CD14-positive monocyte (primary cell): ENCODE data around the gene NDUFS2. TPM values are rescaled to one million over a fixed set of nuclear protein-coding genes. Genes with fewer than 3 reads are reported as not detected.

Experiments
- DNase-seq, 3 donors: peaks; one replicate each; pipeline ENCODE4 v3.0.0-alpha.2; 2011 to 2022
- H2AFZ ChIP-seq: 2 replicates; pipeline ENCODE4 v1.6.0; 2012; ENCODE audit warnings: mild to moderate bottlenecking, low read depth, low read length, inconsistent platforms; ENCODE audit not compliant: insufficient read depth, poor library complexity, severe bottlenecking
- H3K27ac ChIP-seq, 2 donors: 1 replicate in 1 of 2; 2 replicates in 1 of 2; pipeline ENCODE4 v1.5.1; 2012 to 2013; ENCODE audit warnings: low read length in 2 of 2, control low read depth in 1 of 2, inconsistent platforms in 1 of 2, low read depth in 1 of 2, mild to moderate bottlenecking in 1 of 2
- H3K27me3 ChIP-seq, 2 donors: one replicate each; pipeline versions ENCODE4 v1.6.0 to v1.6.1; 2011 to 2013; ENCODE audit warnings: low read length in 2 of 2; ENCODE audit not compliant: control insufficient read depth in 2 of 2, insufficient read depth in 2 of 2
- H3K36me3 ChIP-seq, 2 donors: replicated peaks in 1 of 2; 1 replicate in 1 of 2; 2 replicates in 1 of 2; pipeline versions ENCODE4 v1.5.1 to v1.6.1; 2012 to 2013; ENCODE audit warnings: low read length in 2 of 2, control low read depth in 1 of 2, inconsistent platforms in 1 of 2, mild to moderate bottlenecking in 1 of 2; ENCODE audit not compliant: insufficient read depth in 2 of 2, control insufficient read depth in 1 of 2
- H3K4me1 ChIP-seq, 2 donors: 1 replicate in 1 of 2; 2 replicates in 1 of 2; pipeline versions ENCODE4 v1.5.1 to v1.6.1; 2012 to 2013; ENCODE audit warnings: low read length in 2 of 2, control low read depth in 1 of 2, inconsistent platforms in 1 of 2, mild to moderate bottlenecking in 1 of 2, moderate library complexity in 1 of 2; ENCODE audit not compliant: insufficient read depth in 2 of 2, control insufficient read depth in 1 of 2
- H3K4me2 ChIP-seq: replicated peaks from 2 replicates; pipeline ENCODE3; 2012; ENCODE audit warnings: low read length, moderate library complexity, mild to moderate bottlenecking; ENCODE audit not compliant: poor library complexity, severe bottlenecking; ENCODE audit errors: extremely low read depth
- H3K4me3 ChIP-seq, 3 experiments: fragments of 200-600 bp in 1 of 3; sonication (generic) in 1 of 3; replicated peaks in 1 of 3; 1 replicate in 2 of 3; 2 replicates in 1 of 3; pipeline ENCODE4 v1.5.1; 2011 to 2013; ENCODE audit warnings: low read length in 3 of 3, mild to moderate bottlenecking in 3 of 3, control low read depth in 2 of 3, low read depth in 2 of 3, inconsistent platforms in 1 of 3, moderate library complexity in 1 of 3
- H3K79me2 ChIP-seq: 2 replicates; pipeline ENCODE4 v1.6.0; 2012; ENCODE audit warnings: mild to moderate bottlenecking, control low read depth, inconsistent platforms, low read length, moderate library complexity; ENCODE audit not compliant: insufficient read depth
- H3K9ac ChIP-seq: 2 replicates; pipeline ENCODE4 v1.6.0; 2017; ENCODE audit warnings: low read length, mild to moderate bottlenecking; ENCODE audit not compliant: insufficient read depth, poor library complexity, severe bottlenecking
- H3K9me3 ChIP-seq, 2 donors: replicated peaks in 1 of 2; 1 replicate in 1 of 2; 2 replicates in 1 of 2; pipeline versions ENCODE4 v1.5.1 to v1.6.1; 2012 to 2013; ENCODE audit warnings: low read length in 2 of 2, control low read depth in 1 of 2; ENCODE audit not compliant: control insufficient read depth in 1 of 2, insufficient read depth in 1 of 2
- H4K20me1 ChIP-seq: 2 replicates; pipeline ENCODE4 v1.6.0; 2012; ENCODE audit warnings: mild to moderate bottlenecking, low read length, control low read depth, moderate library complexity; ENCODE audit not compliant: insufficient read depth
- H3K27ac Mint-ChIP-seq, 7 donors: one replicate each; pipeline ENCODE4 v1.8.0; 2020; ENCODE audit warnings: mild to moderate bottlenecking in 7 of 7, mixed read lengths in 7 of 7, moderate library complexity in 6 of 7, inconsistent platforms in 2 of 7
- H3K27me3 Mint-ChIP-seq, 3 donors: one replicate each; pipeline ENCODE4 v1.8.0; 2021 to 2022; ENCODE audit warnings: low read depth in 3 of 3, mild to moderate bottlenecking in 3 of 3, mixed read lengths in 3 of 3, moderate library complexity in 3 of 3, inconsistent platforms in 1 of 3
- H3K36me3 Mint-ChIP-seq, 2 donors: one replicate each; pipeline ENCODE4 v1.8.0; 2020; ENCODE audit warnings: mixed read lengths in 2 of 2, inconsistent platforms in 1 of 2, mild to moderate bottlenecking in 1 of 2
- H3K4me1 Mint-ChIP-seq: one replicate; pipeline ENCODE4 v1.8.0; 2020; ENCODE audit warnings: mild to moderate bottlenecking, mixed read lengths
- H3K4me3 Mint-ChIP-seq, 2 donors: one replicate each; pipeline ENCODE4 v1.8.0; 2020; ENCODE audit warnings: mild to moderate bottlenecking in 2 of 2, mixed read lengths in 2 of 2, moderate library complexity in 1 of 2
- H3K9me3 Mint-ChIP-seq, 7 donors: one replicate each; pipeline ENCODE4 v1.8.0; 2020 to 2022; ENCODE audit warnings: mixed read lengths in 7 of 7, mild to moderate bottlenecking in 6 of 7, moderate library complexity in 6 of 7, inconsistent platforms in 2 of 7
- WGBS: methylation state at CpG from one replicate; pipeline ENCODE4 v1.1.5; 2013; ENCODE audit warnings: missing lambda C conversion rate; ENCODE audit not compliant: insufficient coverage; 5-methylcytosine and 5-hydroxymethylcytosine counted together
- intact Hi-C, 2 donors: fragments of 100-400 bp; cut with micrococcal nuclease; formaldehyde crosslinking; loops; one replicate each; pipeline versions ENCODE4 v1.15.0 to v1.15.1; 2023
- polyA plus RNA-seq, 3 donors: library from polyadenylated mRNA; depleted of rRNA in 1 of 3; unstranded in 2 of 3; stranded (reverse) in 1 of 3; fragments of 300-500 nt in 2 of 3; fragments of >200 nt in 1 of 3; fragmentation: Illumina TruSeq in 2 of 3; gene quantifications; 1 replicate in 2 of 3; 2 replicates in 1 of 3; pipeline ENCODE4 v1.2.3, GENCODE V29; 2012 to 2021
- TF ChIP-seq, protein P1 (sequence below): fragments of 200-600 bp; IDR thresholded peaks from one replicate; pipeline ENCODE4 v1.8.0; 2022; ENCODE audit warnings: antibody characterized with exemption, mild to moderate bottlenecking

Gene NDUFS2
- polyA plus RNA-seq, 3 donors = 87.5 to 119 (median 101) TPM

DNA sequence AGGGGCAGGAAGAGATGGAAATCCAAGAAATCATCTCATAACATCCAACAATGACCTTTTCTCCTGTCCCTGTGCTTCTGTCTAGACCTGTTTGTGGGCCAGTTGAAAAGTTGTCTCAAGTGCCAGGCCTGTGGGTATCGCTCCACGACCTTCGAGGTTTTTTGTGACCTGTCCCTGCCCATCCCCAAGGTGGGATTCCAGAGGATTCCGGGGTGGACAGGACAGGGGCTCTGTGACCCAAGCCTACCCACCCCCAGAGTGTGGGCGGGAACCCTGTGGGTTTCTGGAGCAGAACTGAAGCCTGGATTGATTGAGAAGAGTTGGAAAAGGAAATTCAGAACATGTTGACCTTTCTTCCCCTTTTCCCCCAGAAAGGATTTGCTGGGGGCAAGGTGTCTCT is 38.4 kb upstream of the NDUFS2 start:
- H3K9ac ChIP-seq = no peak overlapping the region
- H3K9me3 ChIP-seq = no peaks in the 10 kb centered on the region
- H3K27ac Mint-ChIP-seq = peak overlapping the region in 6 of 7 donors; percentile 10 to 99 (median 61)
- 94% methylated on average over 3 of the region's 5 CpGs for WGBS
- peaks cover 0 to 2% (median 0%) of the 10 kb centered on the region in 3 donors for H3K27me3 Mint-ChIP-seq
- no peak overlapping the region for H3K4me2 ChIP-seq
- no peak overlapping the region for H3K4me3 Mint-ChIP-seq
- intact Hi-C loops = no loop called here
- no peak for DNase-seq
- peaks cover 51% of the 10 kb centered on the region for H3K4me1 Mint-ChIP-seq
- H3K4me1 ChIP-seq = peaks cover 32 to 47% of the 10 kb centered on the region in 2 donors
- H3K36me3 ChIP-seq = peaks cover 21 to 42% of the 10 kb centered on the region in 2 donors
- peaks cover 20% of the 10 kb centered on the region for H3K79me2 ChIP-seq
- H2AFZ ChIP-seq = no peak overlapping the region
- H3K27ac ChIP-seq = peak overlapping the region in 1 of 2 donors; percentile 22
- TF ChIP-seq, protein P1, sequence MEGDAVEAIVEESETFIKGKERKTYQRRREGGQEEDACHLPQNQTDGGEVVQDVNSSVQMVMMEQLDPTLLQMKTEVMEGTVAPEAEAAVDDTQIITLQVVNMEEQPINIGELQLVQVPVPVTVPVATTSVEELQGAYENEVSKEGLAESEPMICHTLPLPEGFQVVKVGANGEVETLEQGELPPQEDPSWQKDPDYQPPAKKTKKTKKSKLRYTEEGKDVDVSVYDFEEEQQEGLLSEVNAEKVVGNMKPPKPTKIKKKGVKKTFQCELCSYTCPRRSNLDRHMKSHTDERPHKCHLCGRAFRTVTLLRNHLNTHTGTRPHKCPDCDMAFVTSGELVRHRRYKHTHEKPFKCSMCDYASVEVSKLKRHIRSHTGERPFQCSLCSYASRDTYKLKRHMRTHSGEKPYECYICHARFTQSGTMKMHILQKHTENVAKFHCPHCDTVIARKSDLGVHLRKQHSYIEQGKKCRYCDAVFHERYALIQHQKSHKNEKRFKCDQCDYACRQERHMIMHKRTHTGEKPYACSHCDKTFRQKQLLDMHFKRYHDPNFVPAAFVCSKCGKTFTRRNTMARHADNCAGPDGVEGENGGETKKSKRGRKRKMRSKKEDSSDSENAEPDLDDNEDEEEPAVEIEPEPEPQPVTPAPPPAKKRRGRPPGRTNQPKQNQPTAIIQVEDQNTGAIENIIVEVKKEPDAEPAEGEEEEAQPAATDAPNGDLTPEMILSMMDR = no peak
- H3K27me3 ChIP-seq = no peaks in the 10 kb centered on the region
- H3K36me3 Mint-ChIP-seq = peaks cover 42 to 57% of the 10 kb centered on the region in 2 donors
- H3K9me3 Mint-ChIP-seq = no peaks in the 10 kb centered on the region
- no peaks in the 10 kb centered on the region for H4K20me1 ChIP-seq
- no peak overlapping the region for H3K4me3 ChIP-seq

DNA sequence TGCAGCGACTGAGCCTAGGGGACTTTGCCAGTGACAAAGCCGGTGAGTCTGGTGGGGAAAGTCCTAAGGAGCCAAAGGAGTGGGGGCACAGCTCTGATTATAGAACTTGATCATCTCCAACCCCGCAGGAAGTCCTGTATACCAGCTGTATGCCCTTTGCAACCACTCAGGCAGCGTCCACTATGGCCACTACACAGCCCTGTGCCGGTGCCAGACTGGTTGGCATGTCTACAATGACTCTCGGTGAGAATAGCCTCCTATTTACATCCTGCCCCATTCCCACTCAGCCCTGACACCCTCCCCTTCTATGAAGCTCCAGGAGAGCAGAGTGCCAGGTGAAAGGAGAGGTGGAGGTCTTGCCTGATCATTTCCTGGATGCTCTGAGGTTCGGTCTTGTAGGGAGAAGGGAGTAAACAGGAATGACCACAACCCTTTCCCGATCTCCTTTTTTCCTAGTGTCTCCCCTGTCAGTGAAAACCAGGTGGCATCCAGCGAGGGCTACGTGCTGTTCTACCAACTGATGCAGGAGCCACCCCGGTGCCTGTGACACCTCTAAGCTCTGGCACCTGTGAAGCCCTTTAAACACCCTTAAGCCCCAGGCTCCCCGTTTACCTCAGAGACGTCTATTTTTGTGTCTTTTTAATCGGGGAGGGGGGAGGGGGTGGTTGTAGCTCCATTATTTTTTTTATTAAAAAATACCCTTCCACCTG is 37.1 kb upstream of the NDUFS2 start:
- H3K4me1 ChIP-seq = peaks cover 24 to 37% of the 10 kb centered on the region in 2 donors
- peak overlapping the region; percentile 91 to 98 for H3K27ac ChIP-seq
- intact Hi-C loops = no loop called here
- WGBS = 88% methylated on average over 6 of the region's 14 CpGs
- H3K79me2 ChIP-seq = peaks cover 13% of the 10 kb centered on the region
- peak overlapping the region; percentile 33 to 75 (median 73) for H3K4me3 ChIP-seq
- peak overlapping the region; percentile 89 for H2AFZ ChIP-seq
- Mint-ChIP-seq H3K9me3 (no peaks in the 10 kb centered on the region), H3K27ac (peak overlapping the region; percentile 95 to 99 (median 97)), H3K36me3 (peaks cover 49 to 66% of the 10 kb centered on the region in 2 donors), H3K27me3 (peaks cover 0 to 2% (median 0%) of the 10 kb centered on the region in 3 donors), H3K4me1 (peaks cover 45% of the 10 kb centered on the region), H3K4me3 (peak overlapping the region in 1 of 2 donors; percentile 83)
- no peaks in the 10 kb centered on the region for H3K9me3 ChIP-seq
- no peak for DNase-seq
- no peaks in the 10 kb centered on the region for H3K27me3 ChIP-seq
- peak overlapping the region; percentile 85 for H3K9ac ChIP-seq
- peaks cover 21 to 55% of the 10 kb centered on the region in 2 donors for H3K36me3 ChIP-seq
- H3K4me2 ChIP-seq = peak overlapping the region; percentile 78
- H4K20me1 ChIP-seq = no peaks in the 10 kb centered on the region
- TF ChIP-seq, protein P1 = no peak
